GM12873 (cell line): ENCODE data around the gene RHOBTB3.

ENCODE experiments used
- TF ChIP-seq, protein P1 (sequence below): IDR thresholded peaks from 2 replicates; pipeline ENCODE4 v1.5.1; 2012; ENCODE audit warnings: low read depth, mild to moderate bottlenecking, moderate library complexity, low read length, control low read depth; ENCODE audit not compliant: insufficient read depth; ENCODE audit errors: missing control alignments

Gene RHOBTB3

DNA sequence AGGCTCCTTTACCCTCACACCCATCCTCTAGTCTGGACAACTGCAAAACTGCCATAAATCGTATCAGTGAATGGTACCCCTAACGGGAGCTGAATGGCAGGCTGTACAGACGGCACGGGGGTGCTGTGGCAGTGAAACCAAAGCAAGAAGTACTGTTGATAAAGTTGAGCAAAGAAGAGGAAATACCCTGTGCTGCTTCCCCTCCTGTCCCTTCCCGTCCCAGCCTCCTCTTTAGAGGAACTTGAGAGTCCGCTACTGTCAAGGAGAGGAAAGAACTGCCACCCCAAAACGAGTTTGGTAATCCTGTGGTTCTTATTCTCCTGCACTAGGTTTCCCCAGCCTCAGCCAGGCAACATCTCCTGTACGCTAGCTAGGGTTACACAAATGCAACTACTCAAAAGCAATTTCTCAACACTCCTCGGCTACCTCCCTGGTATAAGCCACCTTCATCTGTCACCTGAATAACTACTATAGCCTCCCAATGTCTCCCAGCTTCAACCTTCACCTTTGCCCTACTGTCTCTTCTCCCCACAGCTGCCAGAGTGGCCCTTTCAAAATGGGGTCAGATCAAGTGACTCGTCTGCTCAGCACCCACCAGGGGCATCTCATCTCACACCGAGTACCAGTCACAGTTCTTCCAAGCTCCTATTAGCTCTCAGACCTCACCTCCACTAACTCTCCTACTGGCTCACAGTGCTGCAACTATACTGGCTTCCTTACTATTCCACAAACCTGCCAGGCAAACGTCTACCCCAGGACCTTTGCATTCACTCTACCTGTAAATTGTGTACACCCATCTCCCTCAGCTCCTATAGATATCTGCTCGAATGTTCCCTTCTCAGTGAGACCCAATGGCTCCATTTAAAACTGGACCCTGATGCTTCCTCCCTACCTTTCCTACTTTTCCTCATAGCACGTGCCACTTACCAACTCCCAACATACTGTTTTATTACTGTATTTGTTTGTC, 87.3 kb downstream of the RHOBTB3 start:
- TF ChIP-seq, protein P1, sequence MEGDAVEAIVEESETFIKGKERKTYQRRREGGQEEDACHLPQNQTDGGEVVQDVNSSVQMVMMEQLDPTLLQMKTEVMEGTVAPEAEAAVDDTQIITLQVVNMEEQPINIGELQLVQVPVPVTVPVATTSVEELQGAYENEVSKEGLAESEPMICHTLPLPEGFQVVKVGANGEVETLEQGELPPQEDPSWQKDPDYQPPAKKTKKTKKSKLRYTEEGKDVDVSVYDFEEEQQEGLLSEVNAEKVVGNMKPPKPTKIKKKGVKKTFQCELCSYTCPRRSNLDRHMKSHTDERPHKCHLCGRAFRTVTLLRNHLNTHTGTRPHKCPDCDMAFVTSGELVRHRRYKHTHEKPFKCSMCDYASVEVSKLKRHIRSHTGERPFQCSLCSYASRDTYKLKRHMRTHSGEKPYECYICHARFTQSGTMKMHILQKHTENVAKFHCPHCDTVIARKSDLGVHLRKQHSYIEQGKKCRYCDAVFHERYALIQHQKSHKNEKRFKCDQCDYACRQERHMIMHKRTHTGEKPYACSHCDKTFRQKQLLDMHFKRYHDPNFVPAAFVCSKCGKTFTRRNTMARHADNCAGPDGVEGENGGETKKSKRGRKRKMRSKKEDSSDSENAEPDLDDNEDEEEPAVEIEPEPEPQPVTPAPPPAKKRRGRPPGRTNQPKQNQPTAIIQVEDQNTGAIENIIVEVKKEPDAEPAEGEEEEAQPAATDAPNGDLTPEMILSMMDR = no peak

DNA sequence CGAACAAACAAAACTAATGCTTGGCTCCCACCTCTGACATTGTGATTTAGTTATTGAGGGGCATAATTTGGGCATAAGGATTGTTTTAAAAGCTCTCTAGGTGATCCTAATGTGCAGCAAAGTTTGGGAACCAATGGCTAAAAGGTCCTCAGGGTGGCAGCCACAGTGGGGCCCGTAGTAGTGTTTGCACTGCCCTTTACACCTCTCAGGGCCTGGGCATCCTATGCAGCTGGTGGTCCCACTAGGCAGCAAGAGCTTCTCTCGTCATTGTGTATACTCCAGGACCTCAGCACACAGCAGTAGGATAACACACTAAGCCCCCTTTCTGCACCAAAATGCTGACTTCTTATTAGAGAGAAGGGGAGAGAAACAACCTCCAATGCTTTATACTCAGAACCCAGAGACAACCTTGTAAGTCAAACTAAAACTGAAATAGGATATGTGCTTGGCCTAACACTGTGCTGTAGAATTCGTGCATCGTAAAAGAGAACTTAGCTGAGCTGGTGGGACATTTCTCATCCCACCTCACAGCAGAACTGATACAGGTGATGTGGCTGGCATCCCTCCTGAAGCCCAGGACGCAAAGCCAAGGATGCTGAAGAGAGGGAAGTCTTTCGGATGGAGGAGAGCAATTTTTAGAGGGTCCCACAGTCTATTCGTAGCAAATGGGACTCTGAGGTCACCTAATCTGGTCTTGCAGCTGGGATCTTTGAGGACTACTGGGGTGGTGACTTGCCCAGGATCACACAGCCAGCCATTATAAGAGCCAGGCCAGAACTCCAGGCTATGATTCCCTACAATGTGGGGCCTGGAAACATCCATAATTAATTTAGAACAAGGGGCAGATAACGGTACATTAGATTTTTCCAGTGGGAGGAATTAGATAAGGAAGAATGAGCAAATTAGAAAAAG, 90.2 kb downstream of the RHOBTB3 start:
- TF ChIP-seq, protein P1 = no peak

DNA sequence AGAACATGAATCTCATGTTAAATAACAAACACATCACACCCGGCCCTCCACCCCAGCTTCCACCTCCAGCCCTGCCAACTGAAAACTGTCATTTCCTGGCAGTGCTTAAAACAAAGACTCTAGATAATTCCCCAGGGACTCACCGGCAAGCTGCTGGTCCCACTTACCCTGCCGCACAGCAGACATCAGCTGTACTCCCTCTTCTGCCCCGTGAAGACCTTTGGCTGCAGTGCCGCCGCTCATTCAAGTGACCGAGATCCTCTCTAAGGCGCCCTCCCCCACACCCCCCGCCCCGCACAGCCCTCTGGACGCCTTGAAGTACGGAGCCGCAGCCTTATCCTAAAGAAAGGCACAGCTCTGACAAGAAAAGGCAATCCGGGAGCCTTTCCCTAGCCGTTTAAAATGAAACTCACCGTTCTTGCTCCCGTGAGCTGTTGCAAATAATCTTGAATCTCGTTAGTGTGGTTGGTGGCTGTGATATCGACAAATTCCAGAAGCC, 91.0 kb downstream of the RHOBTB3 start:
- TF ChIP-seq, protein P1 = no peak

DNA sequence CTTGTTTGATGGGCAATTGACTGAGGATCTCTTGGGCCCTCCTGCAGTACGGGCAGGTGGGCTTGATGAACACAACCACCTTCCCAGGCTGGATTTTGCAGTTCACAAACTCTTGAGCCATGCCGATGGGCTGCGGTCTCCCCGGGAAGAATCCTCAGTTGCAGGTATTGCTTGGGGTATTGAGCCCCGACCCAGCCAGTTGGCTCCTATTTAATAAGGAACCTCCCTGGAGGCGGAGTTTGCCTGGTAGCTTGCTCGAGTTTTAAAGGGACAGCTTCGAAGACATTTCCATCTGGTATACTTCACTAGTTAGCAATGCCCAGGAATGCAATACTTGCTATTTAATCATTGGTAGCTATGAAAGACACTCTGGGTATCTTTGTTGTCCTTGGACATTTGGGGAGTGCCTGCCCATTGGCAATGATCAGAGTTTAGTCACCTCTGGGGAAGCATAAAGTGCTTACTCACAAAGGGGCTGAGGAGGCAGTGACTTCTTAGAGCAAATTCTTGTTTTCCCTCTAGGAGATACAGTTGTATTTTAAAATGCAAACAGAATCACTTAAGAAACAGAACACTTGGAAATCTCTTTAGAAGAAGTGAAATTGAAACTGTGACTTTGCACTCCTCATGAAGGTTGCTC, 91.5 kb downstream of the RHOBTB3 start, which contains the start of gene GLRX:
Gene GLRX (minus strand): TSS at position 185 of the 640 bp plus-strand sequence. CDS start 64 bp downstream, at position 121.
- TF ChIP-seq, protein P1 = no peak

DNA sequence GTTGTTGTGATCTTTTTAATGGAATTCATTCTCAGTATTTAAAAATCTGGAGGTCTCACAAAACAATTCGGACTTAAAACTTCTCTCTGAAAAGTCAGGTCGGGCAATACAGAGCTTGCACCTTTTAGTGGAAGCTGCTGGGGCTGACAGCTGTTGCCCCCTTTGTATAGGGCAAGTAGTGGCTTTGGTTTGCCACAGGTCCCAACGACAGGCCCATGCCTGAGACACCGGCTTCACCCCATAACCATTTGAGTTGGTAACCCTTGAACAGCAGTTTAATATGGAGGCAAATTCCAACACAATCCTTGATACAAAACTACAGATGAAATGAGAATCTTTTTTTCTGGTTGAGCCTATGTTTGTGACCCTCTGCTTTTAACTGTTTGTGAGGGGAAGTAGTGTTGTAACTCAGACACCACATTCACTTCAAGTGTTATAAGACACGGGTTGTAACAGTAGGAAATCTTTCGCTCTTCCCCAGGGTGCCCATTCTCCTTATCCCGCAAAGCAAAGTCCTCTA, 92.1 kb downstream of the RHOBTB3 start:
- TF ChIP-seq, protein P1 = no peak

DNA sequence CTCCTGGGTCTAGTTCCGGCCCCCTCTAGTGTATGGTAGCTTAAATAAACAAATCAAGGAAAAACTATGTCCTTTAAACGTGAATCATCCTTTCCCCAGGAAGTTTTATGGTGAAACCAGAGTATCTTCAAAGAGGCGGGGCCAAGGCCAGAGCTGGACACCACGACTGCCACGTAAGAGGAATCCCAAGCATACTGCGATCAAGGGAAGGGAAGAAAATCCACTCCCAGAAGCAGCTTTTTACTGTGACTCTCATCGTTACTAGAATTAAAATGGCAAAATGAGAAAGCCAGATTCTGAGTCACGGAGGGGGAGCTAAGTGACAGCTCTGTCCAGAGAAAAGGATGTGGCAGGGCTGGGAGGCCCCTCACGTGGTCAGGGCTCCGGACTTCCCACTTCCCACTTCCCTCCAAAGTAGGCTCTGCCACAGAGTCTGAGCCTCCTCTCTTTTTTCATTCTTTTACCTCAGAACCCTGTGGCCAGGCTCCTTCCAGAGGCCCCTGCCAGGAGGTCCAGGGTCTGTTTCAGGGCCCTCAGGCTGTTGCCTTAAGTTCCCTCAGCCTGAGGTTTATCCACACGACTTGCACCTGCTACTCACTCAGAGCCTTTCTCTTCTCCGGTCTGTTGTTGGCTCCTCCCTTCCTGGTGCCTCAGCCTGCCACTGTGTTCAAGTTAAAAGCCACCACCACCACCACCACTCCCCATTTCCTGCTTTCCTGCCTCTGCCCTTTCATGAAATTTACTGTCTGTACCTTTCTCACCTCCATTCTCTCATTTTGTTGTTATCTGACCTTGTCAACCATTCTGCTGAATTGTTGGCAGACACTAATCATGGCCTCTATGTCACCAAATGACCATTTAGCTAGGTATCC, 92.8 kb downstream of the RHOBTB3 start:
- TF ChIP-seq, protein P1 = no peak
